Forelimb muscle (tissue), 1 donor: ENCODE measurements around the gene LUZP4. TPM values are rescaled to one million over a fixed set of nuclear protein-coding genes. Genes with fewer than 3 reads are reported as not detected.
"Not testable (repeated sequence)": the region's sequence is repeated elsewhere in the genome, so short reads cannot be mapped to it uniquely, and the experiment has no call there.

Experiments used
- DNase-seq: peaks from one replicate; pipeline ENCODE4 v3.0.0-alpha.2; 2013; ENCODE audit warnings: low read depth
- polyA plus RNA-seq: library from polyadenylated mRNA; unstranded; fragments of 120-200 nt; gene quantifications from one replicate; pipeline ENCODE4 v1.2.1, GENCODE V29; 2013; ENCODE audit not compliant: insufficient read length

LUZP4 gene, protein sequence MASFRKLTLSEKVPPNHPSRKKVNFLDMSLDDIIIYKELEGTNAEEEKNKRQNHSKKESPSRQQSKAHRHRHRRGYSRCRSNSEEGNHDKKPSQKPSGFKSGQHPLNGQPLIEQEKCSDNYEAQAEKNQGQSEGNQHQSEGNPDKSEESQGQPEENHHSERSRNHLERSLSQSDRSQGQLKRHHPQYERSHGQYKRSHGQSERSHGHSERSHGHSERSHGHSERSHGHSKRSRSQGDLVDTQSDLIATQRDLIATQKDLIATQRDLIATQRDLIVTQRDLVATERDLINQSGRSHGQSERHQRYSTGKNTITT
- polyA plus RNA-seq = not detected

DNA sequence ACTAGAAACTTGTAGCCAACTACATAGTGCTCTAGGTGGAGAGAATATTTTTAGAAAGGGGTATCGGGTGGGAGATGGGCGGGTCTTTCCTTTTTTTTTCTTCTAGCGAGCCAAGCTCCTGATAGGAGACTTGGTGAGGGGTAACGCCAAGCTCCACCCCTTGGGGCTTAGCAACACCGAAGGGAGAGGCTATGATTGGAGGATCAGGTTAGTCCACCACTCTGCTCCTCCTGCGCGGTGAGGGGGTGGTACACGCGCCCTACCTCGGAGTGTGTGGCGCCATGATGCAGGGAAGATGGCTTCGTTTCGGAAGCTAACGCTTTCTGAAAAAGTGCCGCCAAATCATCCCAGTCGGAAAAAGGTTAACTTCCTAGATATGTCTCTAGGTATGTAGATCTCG is at the start of gene LUZP4:
Gene LUZP4, plus strand, starts transcription at position 251 of the 400 bp plus-strand sequence. Its CDS starts 45 bp downstream, at position 296.
- no peak for DNase-seq

DNA sequence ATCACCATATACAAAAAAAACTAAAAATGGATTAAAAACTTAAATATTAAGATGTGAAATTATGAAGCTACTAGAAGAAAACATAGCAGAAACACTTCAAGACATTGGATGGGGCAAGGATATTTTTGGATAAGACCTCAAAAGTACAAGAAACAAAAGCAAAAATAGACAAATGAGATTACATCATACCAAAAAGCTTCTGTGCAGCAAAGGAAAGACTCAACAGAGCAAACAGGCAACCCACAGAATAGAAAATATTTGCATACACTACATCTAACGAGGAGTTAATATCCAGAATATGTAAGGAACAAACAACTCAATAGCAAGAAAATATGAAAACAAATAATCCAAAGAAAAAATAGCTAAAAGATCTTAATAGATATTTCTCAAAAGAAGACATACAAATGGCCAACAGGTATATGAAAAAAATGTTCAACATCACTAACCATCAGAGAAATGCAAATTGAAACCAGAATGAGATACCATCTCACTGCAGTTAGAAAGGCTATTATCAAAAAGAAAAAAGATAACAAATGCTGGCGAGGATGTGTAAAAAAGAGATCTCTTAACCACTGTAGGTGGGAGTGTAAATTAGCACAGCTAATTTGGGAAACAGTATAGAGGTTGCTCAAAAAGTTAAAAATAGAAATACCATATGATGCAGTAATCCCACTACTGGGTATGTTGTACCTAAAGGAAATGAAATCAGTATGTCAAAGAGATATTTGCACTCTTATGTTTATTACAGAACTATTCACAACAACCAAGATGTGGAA is 37.9 kb upstream of the LUZP4 start:
- DNase-seq = no peak

DNA sequence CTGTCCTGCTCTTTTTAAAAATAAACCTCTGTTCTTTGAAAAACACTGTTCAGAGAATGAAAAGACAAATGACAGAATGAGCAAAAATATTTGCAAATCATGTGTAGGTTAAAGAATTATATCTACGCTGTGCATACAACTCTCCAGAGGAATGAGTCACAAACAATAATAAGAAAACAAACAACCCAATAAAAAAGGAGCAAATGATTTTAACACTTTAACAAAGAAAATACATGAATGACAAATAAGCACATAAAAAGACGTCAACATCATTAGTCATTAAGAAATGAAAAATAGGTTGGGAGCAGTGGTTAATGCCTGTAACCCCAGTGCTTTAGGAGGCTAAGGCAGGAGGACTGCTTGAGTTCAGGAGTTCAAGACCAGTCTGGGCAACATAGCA is 34.5 kb upstream of the LUZP4 start:
- no peak for DNase-seq

DNA sequence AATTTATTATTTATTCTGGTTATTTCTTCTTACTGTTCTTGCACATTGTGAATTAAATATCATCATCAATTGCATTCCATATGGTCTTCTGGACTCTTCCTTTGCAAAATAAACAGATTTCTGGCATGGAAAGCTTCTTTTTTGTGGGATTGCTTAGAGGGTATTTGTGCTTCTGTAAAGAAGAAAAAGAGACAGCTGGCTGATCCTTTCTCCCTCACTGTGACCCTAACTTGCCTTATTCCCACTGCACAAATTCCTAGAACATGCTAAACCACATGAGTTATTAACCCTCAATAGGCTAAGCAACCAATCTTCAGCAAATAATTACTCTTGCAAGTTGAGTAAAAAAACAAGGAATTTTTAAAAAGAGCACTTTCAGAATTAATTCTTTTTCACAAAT is 31.8 kb upstream of the LUZP4 start:
- no peak for DNase-seq

DNA sequence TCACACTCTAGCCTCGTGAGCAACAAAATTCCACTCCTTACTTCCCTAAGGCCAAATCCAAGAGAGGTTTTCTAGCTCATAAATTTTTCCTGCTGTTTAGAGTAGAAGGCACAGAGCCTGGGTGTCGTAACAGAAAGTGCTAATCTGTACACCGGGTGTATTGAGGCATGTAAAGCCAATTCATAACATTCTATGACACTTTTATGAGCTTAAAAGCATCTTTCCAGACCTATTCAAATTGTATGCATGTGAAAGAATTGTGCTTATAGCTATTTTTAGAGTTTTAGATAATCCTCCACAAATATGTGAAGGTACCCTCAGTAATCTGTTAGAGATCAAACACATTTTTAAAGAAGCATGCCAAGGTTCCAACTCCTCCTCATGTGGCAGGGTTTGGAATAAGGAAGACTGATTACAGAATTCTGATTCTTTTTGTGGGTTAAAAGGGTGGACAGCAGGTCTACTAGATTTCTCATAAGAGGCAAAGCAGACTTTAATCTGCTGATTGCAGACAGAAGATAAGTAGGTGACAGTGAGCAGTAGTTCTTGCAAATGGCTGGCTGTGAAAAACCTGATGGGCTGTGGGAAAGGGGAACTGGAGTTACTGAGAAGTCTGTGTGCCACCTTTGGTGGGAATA is 30.2 kb upstream of the LUZP4 start:
- no peak for DNase-seq

DNA sequence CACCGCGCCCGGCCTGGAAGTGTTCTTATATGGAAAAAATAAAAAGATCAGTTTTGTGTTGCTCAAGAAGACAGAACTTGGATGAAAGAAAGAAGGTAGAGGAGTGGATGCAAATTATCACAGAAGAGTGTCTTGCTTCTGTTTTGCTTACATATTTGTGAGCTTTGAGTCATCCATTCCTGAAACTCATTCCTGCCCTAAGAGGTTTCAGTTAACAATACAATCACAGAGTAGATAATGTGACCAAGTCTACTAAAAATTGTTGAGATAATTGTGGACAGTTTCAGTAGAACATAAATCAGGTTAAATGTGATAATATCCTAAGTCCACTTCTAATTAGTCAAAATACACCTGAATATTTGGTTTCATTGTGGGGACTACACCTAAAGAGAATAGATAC is 29.2 kb upstream of the LUZP4 start:
- no peak for DNase-seq

DNA sequence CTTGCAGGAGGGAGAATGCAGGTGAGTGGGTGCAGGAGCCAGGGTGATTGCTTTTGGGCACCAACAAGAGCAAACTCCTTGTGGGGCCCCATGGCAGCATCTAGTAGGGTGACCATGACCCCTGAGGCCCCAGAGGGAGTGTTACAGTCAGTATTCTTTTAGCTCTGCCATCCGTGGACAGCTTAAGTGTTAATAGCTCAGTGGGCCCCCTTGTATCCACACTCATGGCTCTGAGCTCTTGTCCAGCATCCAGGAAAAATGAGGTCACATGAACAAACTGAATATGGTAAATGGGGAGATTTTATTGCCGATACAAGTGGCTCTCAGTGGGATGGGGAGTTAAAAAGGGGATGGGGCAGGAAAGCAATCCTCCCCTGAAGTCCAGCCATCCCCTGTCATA is 28.4 kb upstream of the LUZP4 start:
- DNase-seq = no peak

DNA sequence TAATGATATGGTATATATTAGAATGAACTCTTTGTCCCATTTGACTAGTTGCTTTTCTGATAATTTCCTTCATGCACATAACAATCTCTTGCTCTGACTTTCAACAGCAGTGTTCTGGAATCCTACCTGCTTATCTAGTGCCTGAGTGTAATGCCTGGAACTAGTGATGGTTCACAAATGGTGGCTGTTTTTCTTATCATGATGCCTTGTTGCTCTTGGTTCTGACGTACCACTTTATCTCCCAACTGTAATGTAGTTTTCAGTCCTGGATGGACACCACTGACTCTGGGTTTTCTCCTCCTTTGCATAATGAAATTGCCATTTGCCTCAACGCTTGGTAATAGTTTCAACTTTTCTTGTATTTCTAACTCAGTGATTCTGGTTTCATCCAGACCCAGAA is 25.5 kb upstream of the LUZP4 start:
- no peak for DNase-seq

DNA sequence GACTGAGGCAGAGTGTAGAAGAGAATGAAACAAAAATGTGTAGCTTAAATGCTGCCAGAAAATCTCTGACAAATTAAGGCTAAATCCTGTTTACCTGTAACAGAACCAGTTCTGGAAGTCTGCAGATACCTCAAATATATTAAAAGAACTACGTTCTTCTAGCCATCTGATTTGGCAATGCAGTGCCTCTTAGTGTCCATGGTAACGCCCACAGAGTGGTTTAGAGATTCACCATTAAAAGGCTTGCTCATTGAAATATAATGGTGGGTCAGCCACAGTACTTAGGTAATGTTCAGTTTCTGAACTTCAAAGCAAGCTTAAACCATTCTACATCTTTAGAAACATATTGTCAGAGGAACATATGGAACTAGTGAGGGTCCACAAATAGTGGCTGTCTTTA is 23.2 kb upstream of the LUZP4 start:
- no peak for DNase-seq

DNA sequence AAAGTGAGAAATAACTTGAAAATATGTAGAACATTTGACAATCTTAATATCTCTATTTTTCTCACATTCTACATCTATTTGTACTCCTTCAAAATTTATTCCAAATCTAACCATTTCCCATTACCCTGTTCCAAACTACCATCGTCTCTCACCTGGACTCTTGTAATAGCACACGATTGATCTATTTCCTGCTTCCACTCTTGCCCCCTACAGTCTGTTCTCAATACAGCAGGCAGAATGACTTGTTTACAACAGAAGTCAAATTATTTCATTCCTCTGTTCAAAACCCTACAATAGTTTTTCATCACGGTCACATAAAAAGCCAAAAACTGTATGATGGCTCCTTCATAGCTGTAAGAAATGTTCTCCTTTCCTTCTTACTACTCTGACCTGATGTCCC is 21.1 kb upstream of the LUZP4 start:
- DNase-seq = no peak

DNA sequence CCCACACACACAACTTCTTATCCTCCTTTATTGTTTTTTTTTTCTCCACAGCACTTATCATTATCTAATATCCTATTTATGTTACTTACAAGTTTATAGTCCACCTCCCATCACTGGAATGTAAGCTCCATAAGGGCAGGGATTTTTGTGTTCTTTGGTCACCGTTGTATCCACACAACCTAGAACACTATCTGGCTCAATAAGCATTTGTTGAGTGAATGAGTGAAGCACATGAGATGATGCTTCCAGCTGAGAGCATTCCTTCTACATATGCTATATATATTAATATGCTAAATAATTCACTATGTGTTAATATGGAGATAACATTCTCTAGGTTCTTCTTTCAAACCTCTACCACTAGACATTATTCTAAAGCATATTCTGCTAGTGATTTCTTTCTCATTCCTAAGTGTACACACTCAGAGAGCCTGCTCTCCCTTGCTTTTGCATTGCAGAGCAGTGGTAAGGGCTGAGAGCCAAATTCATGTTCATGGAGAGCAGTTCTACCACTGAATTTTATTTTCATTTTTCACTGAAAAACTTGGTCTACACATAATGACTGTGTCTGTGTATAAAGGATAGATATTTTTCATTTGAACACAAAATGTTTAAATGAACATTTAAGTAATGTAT is 20.3 kb upstream of the LUZP4 start:
- DNase-seq = no peak

DNA sequence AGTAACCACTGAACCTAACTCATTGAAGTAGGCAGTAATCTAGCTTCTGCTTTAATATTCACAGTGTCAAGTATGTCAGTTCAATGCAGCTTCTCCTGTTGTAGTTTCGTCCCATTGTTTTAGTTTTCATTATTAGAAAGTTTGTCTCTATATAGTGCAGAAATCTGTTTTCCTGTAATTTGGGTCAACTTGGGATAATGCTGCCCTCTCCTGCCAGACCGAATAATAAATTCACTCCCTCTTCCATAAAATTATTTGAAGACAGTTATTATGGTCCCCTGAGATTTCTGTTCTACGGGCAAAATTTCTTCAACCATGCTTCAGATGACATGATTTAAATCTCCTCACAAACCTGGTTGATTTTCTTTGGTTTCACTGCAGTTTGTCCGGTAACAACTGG is 4.6 kb upstream of the LUZP4 start:
- DNase-seq = no peak

DNA sequence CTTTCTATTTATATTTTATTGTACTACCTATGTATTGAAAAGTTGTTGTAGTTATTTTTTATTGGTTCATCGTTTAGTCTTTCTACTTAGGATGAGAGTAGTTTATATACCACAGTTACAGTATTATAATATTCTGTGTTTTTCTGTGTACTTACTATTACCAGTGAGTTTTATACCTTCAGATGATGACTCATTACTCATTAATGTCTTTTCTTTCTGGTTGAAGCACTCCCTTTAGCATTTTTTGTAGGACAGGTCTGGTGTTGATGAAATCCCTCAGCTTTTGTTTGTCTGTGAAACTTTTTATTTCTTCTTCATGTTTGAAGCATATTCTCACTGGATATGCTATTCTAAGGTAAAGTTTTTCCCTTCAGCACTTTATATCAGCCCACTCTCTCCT is 7.7 kb downstream of the LUZP4 start:
- DNase-seq = no peak

DNA sequence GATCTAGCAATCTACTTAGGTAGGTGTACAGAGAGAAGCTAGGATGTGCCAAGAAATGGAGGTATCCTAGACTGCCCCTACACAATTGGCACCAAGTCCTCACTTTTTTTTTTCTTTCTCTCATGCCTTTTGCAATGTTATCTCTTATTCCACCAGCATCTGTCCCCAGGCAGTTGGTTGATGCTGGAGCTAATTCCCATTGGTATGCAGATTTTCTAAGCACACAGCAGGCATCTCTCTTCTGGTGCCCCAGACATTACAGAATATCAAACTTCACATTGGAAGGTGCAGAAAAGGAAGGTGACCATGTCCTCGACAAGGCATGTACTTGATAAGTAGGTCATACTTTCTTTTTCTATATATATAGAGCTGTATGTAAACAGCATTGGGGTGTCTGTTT is 21.6 kb downstream of the LUZP4 start:
- no peak for DNase-seq

DNA sequence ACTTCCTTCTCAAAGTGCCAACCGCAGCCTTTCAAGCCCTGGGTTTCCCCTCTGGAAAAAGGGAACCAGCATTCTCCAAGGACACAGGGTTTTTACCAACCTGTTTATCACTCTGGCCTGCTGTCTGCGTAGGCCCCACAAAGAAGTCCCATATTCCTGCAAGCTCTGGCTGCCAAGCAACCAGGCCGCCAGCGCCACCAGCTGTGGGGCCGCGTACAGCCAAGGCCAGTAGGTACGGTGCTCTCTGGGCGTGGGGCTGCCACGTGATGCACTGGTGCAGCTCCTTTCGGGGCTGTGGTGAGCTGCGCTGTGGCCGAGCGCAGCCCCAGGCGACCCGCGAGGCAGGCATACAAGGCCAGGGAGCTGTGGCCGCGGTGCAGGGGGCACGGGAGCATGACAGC is 22.1 kb downstream of the LUZP4 start:
- DNase-seq = no peak

DNA sequence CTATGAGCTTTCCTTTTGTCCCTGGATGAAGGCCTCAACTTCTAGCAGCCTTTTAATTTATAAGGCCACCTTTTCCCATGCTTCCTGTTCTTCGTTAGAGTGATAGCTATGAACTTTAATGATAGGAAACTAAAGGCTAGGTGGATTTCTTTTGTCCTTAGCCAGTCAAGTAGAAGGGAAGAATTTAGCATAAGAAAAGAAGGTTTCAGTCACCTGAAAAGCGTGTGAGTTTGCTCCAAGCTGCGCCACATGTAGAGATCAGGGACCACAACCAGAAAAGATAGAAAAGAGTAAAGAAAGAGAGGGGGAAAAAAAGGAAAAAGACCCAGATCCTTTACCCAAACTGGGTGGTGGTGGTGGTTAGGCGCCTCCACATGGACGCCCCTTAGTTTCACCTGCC is 28.6 kb downstream of the LUZP4 start:
- DNase-seq = no peak

DNA sequence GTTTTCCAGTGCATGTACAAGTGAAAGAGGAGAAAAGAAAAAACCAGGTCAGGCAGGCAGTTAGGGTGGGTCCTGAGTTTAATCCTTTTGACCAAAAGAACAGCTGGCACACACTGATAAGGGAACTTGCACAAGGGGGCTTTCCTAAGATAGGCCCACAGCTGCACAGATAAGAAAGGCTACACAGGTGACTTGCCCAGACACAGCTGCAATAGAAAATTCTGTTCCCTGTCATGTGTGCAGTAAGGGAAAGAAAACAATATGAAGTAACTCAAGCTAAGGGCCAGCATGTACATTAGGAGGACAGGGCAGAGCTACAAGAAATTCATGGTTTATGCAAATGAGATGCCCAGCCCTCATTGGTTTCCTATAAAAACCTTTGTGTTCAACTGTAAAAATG is 32.9 kb downstream of the LUZP4 start:
- DNase-seq = no peak

DNA sequence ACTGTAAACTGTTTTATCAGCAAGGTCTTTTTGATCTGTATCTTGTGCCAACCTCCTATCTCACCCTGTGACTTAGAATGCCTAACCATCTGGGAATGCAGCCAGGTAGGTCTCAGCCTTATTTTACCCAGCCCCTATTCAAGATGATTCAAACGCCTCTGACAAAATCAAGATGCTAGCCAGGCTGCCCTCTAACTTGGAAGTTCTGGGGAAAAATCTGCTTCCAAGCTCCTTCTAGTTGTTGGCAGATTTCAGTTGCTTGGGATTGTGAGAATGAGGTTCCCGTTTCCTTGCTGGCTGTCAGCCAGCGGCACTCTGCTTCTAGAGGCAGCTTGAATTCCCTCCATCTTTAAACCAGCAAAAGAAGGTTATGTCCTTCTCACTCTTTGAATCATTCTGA is 34.7 kb downstream of the LUZP4 start:
- DNase-seq = no peak

DNA sequence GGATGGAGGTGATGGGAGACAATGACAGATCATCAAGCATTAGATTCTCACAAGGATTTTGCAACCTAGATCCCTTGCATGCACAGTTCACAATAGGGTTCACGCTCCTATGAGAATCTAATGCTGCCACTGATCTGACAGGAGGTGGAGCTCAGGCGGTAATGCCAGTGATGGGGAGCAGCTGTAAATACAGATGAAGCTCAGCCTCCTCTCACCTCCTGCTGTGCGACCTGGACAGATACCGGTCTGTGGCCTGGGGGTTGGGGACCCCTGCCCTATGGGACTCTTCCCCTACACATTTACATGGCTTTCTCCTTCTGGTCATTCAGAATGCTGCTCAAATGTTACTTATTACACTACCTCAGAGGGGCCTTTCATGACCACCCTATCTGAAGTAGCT is 39.8 kb downstream of the LUZP4 start:
- DNase-seq = not testable (repeated sequence)

DNA sequence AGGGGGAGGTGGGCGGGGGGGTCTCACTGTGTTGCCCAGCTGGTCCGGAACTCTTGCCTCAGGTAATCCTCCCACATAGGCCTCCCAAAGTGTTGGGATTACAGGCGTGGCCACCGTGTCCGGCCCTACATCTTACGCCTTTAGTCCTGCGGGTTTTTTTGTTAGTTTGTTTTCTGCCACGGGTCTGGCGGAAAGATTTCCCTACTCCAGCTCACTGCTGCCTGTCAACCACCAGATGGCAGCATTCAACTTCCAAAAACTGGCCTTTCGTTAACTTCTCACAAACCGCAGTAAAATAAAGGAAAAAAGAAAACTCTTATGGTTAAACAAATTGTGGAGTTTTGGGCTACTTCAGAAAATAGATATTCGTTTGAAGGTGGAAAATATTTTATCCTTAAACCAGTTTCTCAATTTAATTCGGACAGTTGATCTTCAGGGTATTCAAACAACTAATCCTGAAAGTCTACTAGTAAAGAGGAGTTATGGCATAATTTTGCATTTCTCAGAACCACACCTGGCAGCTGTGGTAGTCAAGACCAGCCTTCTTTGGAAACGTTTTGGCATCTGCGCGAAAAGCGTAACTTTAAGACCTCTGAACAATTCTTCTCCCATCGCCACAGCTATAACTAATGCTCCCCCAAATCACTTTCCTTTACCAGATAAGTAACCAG is 41.1 kb downstream of the LUZP4 start:
- peak; percentile 68 for DNase-seq

DNA sequence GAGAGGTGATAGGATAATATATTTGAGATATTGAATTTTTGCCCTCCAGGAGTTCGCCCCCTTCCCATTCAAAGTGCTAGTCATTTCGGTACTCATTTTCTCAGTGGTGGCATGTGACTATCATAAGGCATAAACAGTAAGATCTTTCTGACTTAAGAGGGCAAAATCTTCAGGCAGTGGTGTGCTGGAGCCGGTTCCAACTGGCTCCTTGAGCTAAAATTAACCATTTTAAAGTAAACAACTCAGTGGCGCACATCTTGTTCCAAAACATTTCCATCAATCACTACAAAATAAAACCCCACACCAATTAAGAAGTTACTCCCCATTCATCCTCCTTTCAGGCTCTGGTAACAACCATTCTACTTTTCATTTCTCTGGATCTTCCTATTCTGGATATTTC is 43.3 kb downstream of the LUZP4 start:
- no peak for DNase-seq

DNA sequence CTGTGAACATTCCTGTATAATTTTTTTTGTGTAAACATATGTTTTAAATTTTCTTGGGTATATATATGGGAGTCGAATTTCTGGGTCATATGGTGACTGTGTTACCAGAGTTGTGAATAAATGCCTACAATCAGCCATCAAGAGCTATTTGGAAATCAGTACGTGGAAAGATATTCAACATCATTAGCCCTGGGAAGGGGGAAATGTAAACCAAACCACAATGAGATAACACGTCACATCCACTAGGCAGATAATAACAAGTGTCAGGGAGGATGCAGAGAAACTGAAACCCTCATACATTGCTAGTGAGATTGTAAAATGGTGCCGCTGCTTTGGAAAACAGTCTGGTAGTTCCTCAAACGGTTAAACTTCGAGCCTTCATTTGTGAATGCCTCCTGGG is 43.9 kb downstream of the LUZP4 start:
- DNase-seq = no peak
